Measurements from ENCODE around the gene JAML.
A peak's percentile ranks its signal among the peaks of the same experiment; 100 is the strongest.

The JAML gene

DNA sequence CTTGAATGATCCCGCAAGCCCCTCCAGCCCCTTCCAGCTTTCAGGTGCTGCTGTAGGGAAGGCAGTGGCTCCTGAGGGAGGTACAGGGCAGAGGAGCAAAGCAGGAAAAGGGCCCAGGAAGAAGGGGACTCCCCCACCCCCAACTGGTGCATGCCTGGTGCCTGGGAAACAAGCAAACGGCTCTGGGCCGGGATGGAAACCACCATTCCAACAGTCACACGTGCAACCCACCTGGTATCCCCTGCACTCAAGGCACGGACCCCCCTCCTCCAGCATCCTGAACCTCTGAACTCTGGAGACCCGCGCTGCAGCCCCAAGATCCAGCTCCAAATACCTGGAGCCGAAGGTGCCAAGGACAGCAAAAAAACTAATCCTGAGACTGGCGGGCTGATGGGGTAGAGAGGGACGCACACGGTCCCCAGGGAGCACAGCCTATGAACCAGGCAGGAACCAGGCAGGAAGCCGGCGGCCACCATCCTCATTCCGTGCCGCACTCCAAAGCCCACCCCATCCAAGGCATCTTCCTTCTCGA, 72.7 kb downstream of the JAML start:
- DNase-seq (ENCODE audit: insufficient read length, low spot score) (no peak), FAIRE-seq (no peak)
- TF ChIP-seq POLR2A (IDR thresholded peaks at IDR 0.05; ENCODE audit: low read depth, low read length) = no peak

DNA sequence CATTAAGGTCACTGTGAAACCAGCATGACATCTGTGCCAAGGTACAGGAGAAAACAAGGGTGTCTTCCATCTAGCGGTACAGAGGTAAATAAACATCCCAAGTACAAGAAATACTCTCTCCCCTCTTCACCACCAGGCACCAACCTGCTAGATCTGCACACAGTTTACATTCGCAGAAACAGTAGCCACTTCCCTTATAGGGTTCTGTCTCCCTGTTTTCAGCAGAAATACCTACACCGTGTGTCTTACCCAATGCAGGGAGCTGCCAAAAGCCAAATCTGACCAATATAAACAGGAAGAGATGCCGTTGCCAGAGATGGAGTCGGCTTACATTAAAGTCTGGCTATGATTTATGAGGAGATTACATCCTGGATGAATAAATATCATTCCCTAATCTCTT, 73.4 kb downstream of the JAML start:
- FAIRE-seq (no peak), DNase-seq (ENCODE audit: insufficient read length, low spot score) (no peak)
- TF ChIP-seq POLR2A (IDR thresholded peaks at IDR 0.05; ENCODE audit: low read depth, low read length) = no peak

DNA sequence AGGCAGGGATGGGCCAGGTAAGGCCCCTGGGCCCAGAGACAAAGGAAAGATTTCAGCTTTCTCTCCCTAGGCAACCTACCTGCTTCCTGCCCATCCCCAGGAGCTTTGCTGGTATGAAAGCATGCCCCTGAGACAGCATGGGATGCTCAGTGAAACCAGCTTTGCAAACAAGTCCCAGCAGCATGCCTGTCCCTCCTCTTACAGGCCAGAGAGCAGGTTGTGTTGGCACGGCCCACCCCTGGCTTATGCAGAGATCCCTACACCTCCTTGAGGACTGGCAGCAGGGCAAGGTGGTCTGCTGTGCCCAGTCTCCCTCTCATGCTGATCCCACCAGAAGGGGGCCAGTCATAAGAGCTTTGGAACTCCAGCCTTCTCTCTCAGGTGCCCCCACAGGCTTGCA, 75.3 kb downstream of the JAML start:
- DNase-seq (ENCODE audit: insufficient read length, low spot score) (no peak), FAIRE-seq (no peak)
- no peak for TF ChIP-seq POLR2A (IDR thresholded peaks at IDR 0.05; ENCODE audit: low read depth, low read length)

DNA sequence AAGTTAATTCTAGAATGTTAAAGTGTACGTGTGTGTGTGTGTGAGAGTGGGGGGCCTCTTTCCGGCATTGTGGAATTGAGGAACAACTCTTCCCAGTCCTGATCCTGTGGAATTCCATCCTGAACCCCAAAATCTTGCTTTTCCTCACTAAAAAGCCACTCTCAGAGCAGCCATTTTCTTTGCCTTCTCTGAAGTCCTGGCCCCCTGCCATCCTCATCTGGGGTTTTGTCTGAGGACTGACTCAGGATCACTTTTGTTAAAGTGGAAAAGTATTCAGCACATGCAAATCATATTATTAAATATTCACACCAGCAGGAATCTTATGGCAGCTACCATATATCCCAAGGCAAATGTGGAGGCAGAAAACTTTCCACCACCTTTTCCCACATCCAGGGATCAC, 76.0 kb downstream of the JAML start:
- FAIRE-seq (no peak), DNase-seq (ENCODE audit: insufficient read length, low spot score) (no peak)
- TF ChIP-seq POLR2A (IDR thresholded peaks at IDR 0.05; ENCODE audit: low read depth, low read length) = no peak

DNA sequence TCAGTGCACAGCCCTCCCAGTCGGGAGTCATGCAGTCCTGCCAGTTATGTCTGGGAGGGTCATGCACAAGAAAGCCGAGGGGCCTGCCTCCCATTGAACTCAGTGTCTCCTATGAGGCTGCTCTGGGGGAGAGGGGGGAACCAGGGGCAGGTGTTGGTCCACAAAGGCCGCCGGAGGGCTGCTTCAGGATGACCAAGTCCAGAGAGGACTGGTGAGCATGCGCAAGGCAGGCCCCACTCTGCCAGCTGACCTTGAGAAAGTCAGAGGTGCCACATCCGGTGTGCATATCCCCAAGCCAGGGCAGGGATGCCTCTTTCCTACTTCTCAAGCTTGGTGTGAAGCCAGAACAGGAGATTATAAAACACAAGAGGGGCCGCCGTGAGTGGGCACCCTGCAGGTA, 76.6 kb downstream of the JAML start:
- FAIRE-seq (no peak), DNase-seq (ENCODE audit: insufficient read length, low spot score) (no peak)
- TF ChIP-seq POLR2A (IDR thresholded peaks at IDR 0.05; ENCODE audit: low read depth, low read length) = no peak

DNA sequence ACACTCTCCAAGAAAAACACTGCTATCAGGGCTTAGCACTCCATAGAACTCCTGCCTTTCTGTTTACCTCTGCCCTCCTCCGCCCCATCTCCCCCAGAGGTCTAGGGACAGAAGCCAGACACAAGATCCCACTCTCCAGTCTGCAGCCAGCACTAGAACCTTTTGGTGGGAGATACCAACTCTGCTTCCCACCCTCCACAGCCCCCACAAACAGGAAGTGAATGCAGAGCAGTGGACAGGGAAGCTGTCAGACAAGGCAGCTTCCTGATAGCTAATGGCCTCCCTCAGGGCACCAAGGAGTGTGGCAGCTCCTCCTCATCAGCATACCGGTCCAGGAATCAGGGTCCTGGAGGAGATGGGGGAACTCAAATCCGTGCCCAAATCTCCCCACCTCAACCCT, 77.3 kb downstream of the JAML start:
- DNase-seq (ENCODE audit: insufficient read length, low spot score) = no peak
- TF ChIP-seq POLR2A (IDR thresholded peaks at IDR 0.05; ENCODE audit: low read depth, low read length) = no peak
- no peak for FAIRE-seq

DNA sequence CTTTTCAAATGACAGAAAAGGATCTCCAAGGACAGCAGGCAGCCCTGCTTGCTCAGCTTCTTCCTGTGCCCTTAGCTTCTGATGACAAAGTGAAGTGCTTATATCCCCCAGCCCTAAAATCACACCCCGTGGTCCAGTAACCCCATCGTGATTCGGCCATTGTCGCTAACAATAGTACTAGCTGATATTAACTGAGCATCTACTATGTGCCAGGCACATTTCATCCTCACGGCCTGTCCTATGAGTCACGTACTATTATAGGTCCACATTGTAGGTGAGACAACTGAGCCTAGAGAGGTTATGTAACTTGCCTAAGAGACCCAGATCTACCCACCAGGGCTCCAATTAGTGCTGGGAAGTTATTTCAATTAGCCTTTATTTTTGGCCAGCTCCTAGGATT, 78.3 kb downstream of the JAML start:
- no peak for TF ChIP-seq POLR2A (IDR thresholded peaks at IDR 0.05; ENCODE audit: low read depth, low read length)
- FAIRE-seq (no peak), DNase-seq (ENCODE audit: insufficient read length, low spot score) (no peak)

DNA sequence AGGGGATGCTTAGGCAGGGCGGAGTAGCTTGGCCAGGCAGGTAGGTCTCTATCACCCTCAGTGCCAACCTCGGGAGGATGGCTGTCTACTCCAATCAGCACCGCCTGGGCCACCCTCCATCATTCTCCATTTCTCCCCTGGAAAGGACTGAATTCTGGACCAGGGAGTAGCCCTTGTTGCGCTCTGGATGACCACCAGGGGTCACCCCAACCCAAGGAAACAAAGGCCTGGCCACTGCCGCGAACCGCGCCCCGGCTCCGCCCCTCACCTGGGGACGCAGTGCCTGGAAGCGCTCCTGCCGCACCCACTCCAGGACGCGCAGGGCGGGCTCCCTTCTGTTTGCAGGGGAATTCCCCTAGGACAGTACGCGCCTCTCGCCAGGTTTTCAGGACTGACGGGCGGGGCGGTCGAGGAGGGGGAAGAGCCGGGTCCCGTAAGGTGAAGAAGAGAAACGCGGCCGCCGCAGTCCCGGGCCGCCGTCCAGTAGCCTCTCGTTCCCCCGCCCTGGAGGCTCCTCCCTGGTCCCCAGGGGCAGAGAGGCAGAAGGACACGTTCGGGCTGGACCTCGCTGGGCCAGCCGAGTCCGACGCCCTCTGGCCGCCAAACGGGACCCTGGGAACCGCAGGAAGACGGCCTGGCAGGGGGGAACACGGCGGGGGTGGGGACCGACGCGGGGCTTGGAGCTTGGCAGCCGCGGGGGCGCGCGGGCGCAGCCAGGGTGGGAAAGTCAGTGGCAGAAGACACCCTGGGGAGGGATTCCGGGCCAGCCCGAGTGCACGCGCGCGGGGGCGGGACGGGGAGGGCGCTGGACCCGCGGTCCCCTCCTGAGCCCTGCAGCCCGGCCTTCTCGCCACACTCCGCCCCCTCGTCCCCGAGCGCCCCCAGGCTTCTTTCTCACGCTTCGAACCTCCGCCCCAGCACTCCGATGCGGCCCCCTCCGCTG, 79.3 kb downstream of the JAML start:
- no peak for TF ChIP-seq POLR2A (IDR thresholded peaks at IDR 0.05; ENCODE audit: low read depth, low read length)
- DNase-seq (ENCODE audit: insufficient read length, low spot score) = peak; percentile 88
- FAIRE-seq = no peak

DNA sequence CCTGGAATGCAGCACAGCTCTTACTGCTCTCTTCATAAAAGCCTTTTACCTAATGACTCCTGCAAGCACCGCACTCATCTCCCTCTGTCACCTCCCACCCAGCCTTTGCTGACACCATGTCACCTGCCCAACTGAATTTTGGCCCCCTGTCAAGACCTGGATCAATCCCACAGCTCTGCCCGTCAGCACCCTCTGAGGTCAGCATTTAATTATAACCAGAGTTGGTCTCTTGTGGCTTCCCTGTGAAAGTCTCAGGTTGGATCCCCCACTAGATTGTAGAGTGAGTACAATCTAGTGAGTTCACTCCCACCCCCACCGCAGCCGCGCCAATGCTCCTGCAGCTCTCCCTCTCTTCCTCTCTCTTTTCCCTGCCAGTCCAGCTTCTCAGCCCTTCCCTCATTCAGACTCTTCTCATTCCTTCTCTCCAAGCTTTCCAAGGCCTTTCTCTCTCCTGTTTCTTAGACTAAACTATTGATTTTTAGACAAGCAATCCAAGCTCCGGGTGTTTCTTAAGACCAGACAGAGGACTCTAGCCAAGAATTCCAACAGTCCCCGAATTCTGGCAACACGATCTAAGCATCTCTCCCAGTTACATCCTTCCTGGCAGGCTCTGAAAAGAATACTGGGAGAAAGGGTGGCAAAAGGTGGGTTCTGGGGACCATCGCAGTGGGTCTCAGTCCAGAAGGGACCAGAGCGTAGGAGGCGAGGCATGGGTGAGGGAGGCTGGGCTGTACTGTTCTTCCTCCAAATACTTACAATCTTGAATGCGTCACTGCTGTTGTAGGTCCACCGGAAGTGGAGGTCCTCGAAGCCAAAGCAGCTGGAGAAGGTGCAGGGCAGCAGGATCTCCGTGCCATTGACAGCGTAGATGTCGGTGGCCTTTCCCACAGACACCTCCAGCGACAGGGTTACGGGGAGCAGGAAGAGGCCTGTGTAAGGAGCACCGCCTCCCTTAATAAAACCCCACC, 80.2 kb downstream of the JAML start:
- DNase-seq (ENCODE audit: insufficient read length, low spot score) (no peak), FAIRE-seq (no peak)
- TF ChIP-seq POLR2A (IDR thresholded peaks at IDR 0.05; ENCODE audit: low read depth, low read length) = no peak

All from H54 (cell line).